ENCODE results near the gene HYAL3. TPM values are rescaled to one million over a fixed set of nuclear protein-coding genes. Genes with fewer than 3 reads are reported as not detected.
A peak's percentile ranks its signal among the peaks of the same experiment; 100 is the strongest.

The HYAL3 gene
- total and polyA plus RNA-seq, 2 donors (not counting 1 experiment from before 2014, with no cell fraction given), result 3.7 to 4.2 TPM

DNA sequence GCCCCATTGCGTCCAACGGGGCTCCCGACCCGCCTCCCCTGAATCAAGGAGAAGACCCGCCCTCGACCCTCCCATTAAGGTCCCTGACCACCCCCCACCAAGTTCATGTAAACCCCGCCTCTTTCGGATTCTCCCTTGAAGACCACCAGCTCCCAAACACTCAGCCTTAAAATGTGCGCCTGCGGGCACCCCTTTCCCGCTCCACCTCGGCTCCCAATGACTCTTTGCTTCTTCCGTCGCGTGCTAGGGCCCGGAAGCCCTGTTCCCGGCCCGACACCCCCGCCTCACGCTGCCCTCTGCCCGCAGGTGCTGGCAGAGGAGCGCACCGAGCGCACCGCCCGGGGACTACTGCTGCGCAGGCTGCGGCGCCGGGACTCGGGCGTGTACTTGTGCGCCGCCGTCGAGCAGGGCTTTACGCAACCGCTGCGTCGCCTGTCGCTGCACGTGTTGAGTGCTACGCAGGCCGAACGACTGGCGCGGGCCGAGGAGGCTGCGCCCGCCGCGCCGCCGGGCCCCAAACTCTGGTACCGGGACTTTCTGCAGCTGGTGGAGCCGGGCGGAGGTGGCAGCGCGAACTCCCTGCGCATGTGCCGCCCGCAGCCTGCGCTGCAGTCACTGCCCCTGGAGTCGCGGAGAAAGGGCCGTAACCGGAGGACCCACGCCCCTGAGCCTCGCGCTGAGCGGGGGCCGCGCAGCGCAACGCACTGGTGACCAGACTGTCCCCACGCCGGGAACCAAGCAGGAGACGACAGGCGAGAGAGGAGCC, 23.0 kb downstream of the HYAL3 start:
- Histone ChIP-seq H3K4me3 (ENCODE audit: control extremely low read depth in 1 of 5, extremely low read depth in 1 of 5, insufficient read depth in 1 of 5, low read depth in 2 of 5, low read length in 4 of 5) (no peak overlapping the region), H3K36me3 (replicated peaks in 1 of 2; ENCODE audit: control extremely low read depth in 1 of 2, control insufficient read depth in 1 of 2, extremely low read depth in 1 of 2, insufficient read depth in 2 of 2, low read length in 1 of 2) (no peaks in the 10 kb centered on the region), H3K27me3 (replicated peaks in 1 of 4; ENCODE audit: control extremely low read depth in 1 of 4, control insufficient read depth in 3 of 4, insufficient read depth in 4 of 4, low read length in 3 of 4) (peaks cover 0 to 57% (median 21%) of the 10 kb centered on the region in 4 experiments), H3K4me1 (ENCODE audit: control insufficient read depth in 2 of 2, insufficient read depth in 2 of 2, low read length in 2 of 2) (peaks cover 33 to 39% of the 10 kb centered on the region in 2 donors), H3K4me2 (replicated peaks; ENCODE audit: low read depth, low read length, poor library complexity, severe bottlenecking) (peak overlapping the region; percentile 61), H3K9me3 (ENCODE audit: control extremely low read depth in 1 of 3, control insufficient read depth in 2 of 3, insufficient read depth in 1 of 3, low read length in 2 of 3) (peaks cover 0 to 3% (median 0%) of the 10 kb centered on the region in 3 donors), H4K20me1 (ENCODE audit: control insufficient read depth, insufficient read depth, low read length, poor library complexity, severe bottlenecking) (peaks cover 10% of the 10 kb centered on the region), H2AFZ (ENCODE audit: insufficient read depth, low read depth, low read length, poor library complexity, severe bottlenecking) (no peak overlapping the region), H3K27ac (ENCODE audit: low read length in 2 of 2) (no peak overlapping the region), H3K9ac (ENCODE audit: low read length) (no peak overlapping the region), H3K79me2 (ENCODE audit: control insufficient read depth, insufficient read depth, low read length) (no peaks in the 10 kb centered on the region)
- peak overlapping the region; percentile 57 for H3K4me3 Mint-ChIP-seq
- intact Hi-C loops (cut with micrococcal nuclease), result no loop called here
- H3K9me3 Mint-ChIP-seq (ENCODE audit: insufficient read depth), result no peaks in the 10 kb centered on the region
- WGBS (ENCODE audit: insufficient coverage), result 20% methylated on average over 79 of the region's 79 CpGs
- H3K27me3 Mint-ChIP-seq, result peaks cover 28% of the 10 kb centered on the region
- ChIA-PET POLR2A (no interaction called here), CTCF (interaction anchor here (1.2 to 3.1 kb wide), 4 partner anchors 29 to 82 kb away, joined by 3 to 14 read pairs (median 11); no protein-coding TSS in a partner anchor)
- peak; percentile 54 for DNase-seq
- H3K27ac Mint-ChIP-seq, result no peak overlapping the region
- H3K4me1 Mint-ChIP-seq, result peaks cover 26% of the 10 kb centered on the region
- no peak for ATAC-seq (ENCODE audit: low read depth)
- TF ChIP-seq EZH2 (IDR thresholded peaks at IDR 0.05; ENCODE audit: borderline replicate concordance, insufficient read depth, low read depth, low read length, poor library complexity, severe bottlenecking), result no peak
- TF ChIP-seq, protein P1, sequence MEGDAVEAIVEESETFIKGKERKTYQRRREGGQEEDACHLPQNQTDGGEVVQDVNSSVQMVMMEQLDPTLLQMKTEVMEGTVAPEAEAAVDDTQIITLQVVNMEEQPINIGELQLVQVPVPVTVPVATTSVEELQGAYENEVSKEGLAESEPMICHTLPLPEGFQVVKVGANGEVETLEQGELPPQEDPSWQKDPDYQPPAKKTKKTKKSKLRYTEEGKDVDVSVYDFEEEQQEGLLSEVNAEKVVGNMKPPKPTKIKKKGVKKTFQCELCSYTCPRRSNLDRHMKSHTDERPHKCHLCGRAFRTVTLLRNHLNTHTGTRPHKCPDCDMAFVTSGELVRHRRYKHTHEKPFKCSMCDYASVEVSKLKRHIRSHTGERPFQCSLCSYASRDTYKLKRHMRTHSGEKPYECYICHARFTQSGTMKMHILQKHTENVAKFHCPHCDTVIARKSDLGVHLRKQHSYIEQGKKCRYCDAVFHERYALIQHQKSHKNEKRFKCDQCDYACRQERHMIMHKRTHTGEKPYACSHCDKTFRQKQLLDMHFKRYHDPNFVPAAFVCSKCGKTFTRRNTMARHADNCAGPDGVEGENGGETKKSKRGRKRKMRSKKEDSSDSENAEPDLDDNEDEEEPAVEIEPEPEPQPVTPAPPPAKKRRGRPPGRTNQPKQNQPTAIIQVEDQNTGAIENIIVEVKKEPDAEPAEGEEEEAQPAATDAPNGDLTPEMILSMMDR (IDR thresholded peaks at IDR 0.05), result no peak

Data from B cell (primary cell).